ENCODE data around the gene OR7A10.
"Not testable (repeated sequence)": the region's sequence is repeated elsewhere in the genome, so short reads cannot be mapped to it uniquely, and the experiment has no call there.

The OR7A10 gene

DNA sequence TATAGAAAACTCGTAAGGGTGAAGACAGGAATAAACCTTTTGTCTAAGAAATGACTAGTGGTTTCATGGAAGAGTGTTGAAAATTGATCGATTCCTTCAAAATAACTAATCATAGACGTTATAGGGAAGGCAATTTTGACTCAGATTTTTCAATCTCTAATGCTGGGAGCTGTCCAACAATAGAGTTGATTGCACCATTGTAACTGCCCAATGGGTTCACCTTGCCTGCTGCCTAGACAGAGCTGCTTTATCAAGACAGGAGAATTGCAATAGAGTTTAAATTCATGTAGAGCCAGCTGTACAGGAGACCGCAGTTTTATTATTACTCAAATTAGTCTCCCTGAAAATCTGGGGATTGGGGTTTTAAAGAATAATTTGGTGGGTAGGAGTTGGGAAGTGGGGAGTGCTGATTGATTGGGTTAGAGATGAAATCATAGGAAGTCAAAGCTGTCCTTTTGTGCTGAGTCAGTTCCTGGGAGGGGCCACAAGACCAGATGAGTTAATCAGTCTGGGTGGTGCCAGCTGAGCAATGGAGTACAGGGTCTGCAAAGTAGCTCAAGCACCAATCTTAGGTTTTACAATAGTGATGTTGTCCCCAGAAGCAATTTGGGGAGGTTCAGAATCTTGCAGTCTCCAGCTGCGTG is 53.5 kb downstream of the OR7A10 start:
- no peak for DNase-seq (ENCODE audit: low read depth)

DNA sequence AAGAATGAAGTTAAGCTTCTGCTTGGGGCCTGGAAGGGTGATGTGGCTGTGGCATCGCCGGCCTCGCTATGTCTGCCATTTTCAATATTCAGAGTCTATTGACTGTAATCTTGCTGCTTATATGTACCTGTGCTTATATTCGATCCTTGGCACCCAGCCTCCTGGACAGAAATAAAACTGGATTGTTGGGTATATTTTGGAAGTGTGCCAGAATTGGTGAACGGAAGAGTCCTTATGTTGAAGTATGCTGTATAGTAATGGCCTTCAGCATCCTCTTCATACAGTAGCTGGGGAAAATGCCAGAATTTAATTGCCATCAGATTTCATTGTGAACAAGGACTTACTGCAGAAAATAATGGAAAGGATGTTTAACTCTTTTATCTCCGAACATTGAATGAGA is 56.5 kb downstream of the OR7A10 start:
- not testable (repeated sequence) for DNase-seq (ENCODE audit: low read depth)

All from stimulated activated CD8-positive, alpha-beta memory T cell treated with anti-CD3 and anti-CD28 coated beads, Interleukin-12 subunit alpha, Interleukin-12 subunit beta, amount 100 ng/mL, for 1 hour (primary cell).